ENCODE data around the gene IQCN. TPM values are rescaled to one million over a fixed set of nuclear protein-coding genes. Genes with fewer than 3 reads are reported as not detected.

Gene IQCN
- total and polyA plus RNA-seq, 10 of the 15 experiments (the other 5 are each of a cell fraction or from before 2014, with no cell fraction given) = 0.01 to 0.54 (median 0.23) TPM; not detected in 3

DNA sequence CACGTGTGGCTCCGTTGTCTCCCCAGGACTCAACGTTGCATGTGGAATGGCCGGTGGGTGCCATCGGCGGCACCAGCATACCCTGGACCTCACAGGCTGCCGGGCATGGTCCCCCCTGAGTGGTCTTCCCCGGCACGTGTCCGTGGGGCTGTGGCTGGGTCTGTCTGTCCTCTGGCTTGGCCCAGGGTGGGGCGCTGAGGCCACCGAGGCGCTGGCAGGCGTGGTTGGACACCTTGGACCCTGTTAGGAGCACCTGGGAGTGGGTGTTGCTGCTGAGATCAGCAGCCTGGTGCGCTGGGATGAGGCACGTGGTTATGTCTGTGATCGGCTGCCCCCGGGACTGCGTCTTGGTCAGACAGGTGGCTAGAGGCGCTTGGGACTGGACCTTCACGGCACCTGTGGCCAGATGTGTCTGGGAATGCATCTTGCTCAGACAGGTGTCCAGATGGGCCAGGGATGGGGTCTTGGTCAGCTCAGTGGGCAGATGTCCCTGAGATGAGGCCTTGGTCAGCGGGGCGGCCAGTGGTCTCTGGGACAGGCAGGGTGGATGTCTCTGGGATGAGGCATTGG lies 9.2 kb downstream of the IQCN start:
- FAIRE-seq = no peak

GRCh38 chr19:18264137-18264854 lies 10.0 kb downstream of the IQCN start:
- intact Hi-C loops (cut with micrococcal nuclease; ENCODE audit: unreplicated experiment) (no loop called here), in situ Hi-C loops (cut with MboI) (no loop called here)
- ChIA-PET POLR2A (no interaction called here), SMC1A (ENCODE audit: uncharacterized antibody, unreplicated experiment) (no interaction called here), CTCF (no interaction called here), RAD21 (ENCODE audit: unreplicated experiment) (interaction anchor here (0.6 kb wide), 1 partner anchor 208 kb away, joined by 3 read pairs; no protein-coding TSS in a partner anchor)
- H4K20me1 ChIP-seq (ENCODE audit: control insufficient read depth, insufficient read depth) = no peaks in the 10 kb centered on the region
- H3K27ac ChIP-seq (ENCODE audit: control insufficient read depth, insufficient read depth) = no peak overlapping the region
- no peaks in the 10 kb centered on the region for H3K79me2 ChIP-seq (ENCODE audit: control insufficient read depth, insufficient read depth, low read length)
- ATAC-seq (no peak), DNase-seq (ENCODE audit: low read depth, low spot score) (no peak), FAIRE-seq (no peak)
- H3K9ac ChIP-seq (ENCODE audit: control insufficient read depth, insufficient read depth, low read length) = no peak overlapping the region
- H3K4me3 ChIP-seq = no peak overlapping the region
- no peaks in the 10 kb centered on the region for H3K4me1 ChIP-seq (ENCODE audit: control insufficient read depth, insufficient read depth, low read length)
- no peak overlapping the region for H2AFZ ChIP-seq (ENCODE audit: control insufficient read depth, low read depth, low read length)
- 67% methylated on average over 20 of the region's 23 CpGs for WGBS (ENCODE audit: insufficient coverage, insufficient replicate concordance, low lambda C conversion rate, missing lambda C conversion rate)
- no peak overlapping the region for H3K4me2 ChIP-seq (ENCODE audit: control insufficient read depth, insufficient read depth)
- H3K27me3 ChIP-seq (replicated peaks in 1 of 2; ENCODE audit: control insufficient read depth in 2 of 2, insufficient read depth in 2 of 2, low read length in 1 of 2) = no peaks in the 10 kb centered on the region
- no peaks in the 10 kb centered on the region for H3K9me3 ChIP-seq (replicated peaks; ENCODE audit: control insufficient read depth, insufficient read depth, low read length)
- H3K36me3 ChIP-seq (ENCODE audit: control insufficient read depth in 2 of 2, insufficient read depth in 2 of 2, low read length in 1 of 2) = no peaks in the 10 kb centered on the region
- no TSS peak for BruUV-seq (replicated peaks)
- TF ChIP-seq BACH1 (IDR thresholded peaks at IDR 0.05; ENCODE audit: borderline replicate concordance) = no peak
- no peak for TF ChIP-seq DPF2 (IDR thresholded peaks at IDR 0.05)
- no peak for TF ChIP-seq RB1 (IDR thresholded peaks at IDR 0.05; ENCODE audit: borderline replicate concordance)
- TF ChIP-seq, protein P1, sequence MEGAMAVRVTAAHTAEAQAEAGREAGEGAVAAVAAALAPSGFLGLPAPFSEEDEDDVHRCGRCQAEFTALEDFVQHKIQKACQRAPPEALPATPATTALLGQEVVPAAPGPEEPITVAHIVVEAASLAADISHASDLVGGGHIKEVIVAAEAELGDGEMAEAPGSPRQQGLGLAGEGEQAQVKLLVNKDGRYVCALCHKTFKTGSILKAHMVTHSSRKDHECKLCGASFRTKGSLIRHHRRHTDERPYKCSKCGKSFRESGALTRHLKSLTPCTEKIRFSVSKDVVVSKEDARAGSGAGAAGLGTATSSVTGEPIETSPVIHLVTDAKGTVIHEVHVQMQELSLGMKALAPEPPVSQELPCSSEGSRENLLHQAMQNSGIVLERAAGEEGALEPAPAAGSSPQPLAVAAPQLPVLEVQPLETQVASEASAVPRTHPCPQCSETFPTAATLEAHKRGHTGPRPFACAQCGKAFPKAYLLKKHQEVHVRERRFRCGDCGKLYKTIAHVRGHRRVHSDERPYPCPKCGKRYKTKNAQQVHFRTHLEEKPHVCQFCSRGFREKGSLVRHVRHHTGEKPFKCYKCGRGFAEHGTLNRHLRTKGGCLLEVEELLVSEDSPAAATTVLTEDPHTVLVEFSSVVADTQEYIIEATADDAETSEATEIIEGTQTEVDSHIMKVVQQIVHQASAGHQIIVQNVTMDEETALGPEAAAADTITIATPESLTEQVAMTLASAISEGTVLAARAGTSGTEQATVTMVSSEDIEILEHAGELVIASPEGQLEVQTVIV (IDR thresholded peaks at IDR 0.05; ENCODE audit: borderline replicate concordance, partially characterized antibody) = no peak
- TF ChIP-seq, protein P2, sequence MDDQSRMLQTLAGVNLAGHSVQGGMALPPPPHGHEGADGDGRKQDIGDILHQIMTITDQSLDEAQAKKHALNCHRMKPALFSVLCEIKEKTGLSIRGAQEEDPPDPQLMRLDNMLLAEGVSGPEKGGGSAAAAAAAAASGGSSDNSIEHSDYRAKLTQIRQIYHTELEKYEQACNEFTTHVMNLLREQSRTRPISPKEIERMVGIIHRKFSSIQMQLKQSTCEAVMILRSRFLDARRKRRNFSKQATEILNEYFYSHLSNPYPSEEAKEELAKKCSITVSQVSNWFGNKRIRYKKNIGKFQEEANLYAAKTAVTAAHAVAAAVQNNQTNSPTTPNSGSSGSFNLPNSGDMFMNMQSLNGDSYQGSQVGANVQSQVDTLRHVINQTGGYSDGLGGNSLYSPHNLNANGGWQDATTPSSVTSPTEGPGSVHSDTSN (IDR thresholded peaks at IDR 0.05; ENCODE audit: insufficient replicate concordance, low read depth, low read length) = no peak
- no peak for TF ChIP-seq EZH2 (IDR thresholded peaks at IDR 0.05; ENCODE audit: borderline replicate concordance, control insufficient read depth, low read depth, low read length)
- TF ChIP-seq SMARCA5 (IDR thresholded peaks at IDR 0.05) = no peak
- no peak for TF ChIP-seq ETV6 (conservative IDR thresholded peaks at IDR 0.05 in 1 of 2, IDR thresholded peaks at IDR 0.05 in 1 of 2; ENCODE audit: borderline replicate concordance in 1 of 2, low read depth in 1 of 2)

More for the DNA sequence above, 9.2 kb downstream of the IQCN start:
- TF ChIP-seq FOS (IDR thresholded peaks at IDR 0.05; ENCODE audit: borderline replicate concordance, extremely low read depth, insufficient read length) (no peak), ZNF24 (IDR thresholded peaks at IDR 0.05) (no peak), MTA3 (IDR thresholded peaks at IDR 0.05; ENCODE audit: borderline replicate concordance, low read length) (no peak), CBFB (IDR thresholded peaks at IDR 0.05; ENCODE audit: low read depth) (no peak), IKZF2 (IDR thresholded peaks at IDR 0.05) (no peak), CHD1 (IDR thresholded peaks at IDR 0.05; ENCODE audit: low read depth, low read length) (no peak), RELA (IDR thresholded peaks at IDR 0.05; ENCODE audit: borderline replicate concordance, partially characterized antibody) (no peak), PAX8 (IDR thresholded peaks at IDR 0.05) (no peak), BCL11A (IDR thresholded peaks at IDR 0.05; ENCODE audit: low read depth, low read length) (no peak), RCOR1 (conservative IDR thresholded peaks at IDR 0.05; ENCODE audit: low read depth, low read length) (no peak)
- Histone ChIP-seq H3K4me1 (ENCODE audit: control insufficient read depth, insufficient read depth, low read length) (no peaks in the 10 kb centered on the region), H3K27me3 (replicated peaks in 1 of 2; ENCODE audit: control insufficient read depth in 2 of 2, insufficient read depth in 2 of 2, low read length in 1 of 2) (no peaks in the 10 kb centered on the region), H3K9ac (ENCODE audit: control insufficient read depth, insufficient read depth, low read length) (no peak overlapping the region), H3K27ac (ENCODE audit: control insufficient read depth, insufficient read depth) (no peak overlapping the region), H4K20me1 (ENCODE audit: control insufficient read depth, insufficient read depth) (no peaks in the 10 kb centered on the region), H3K79me2 (ENCODE audit: control insufficient read depth, insufficient read depth, low read length) (no peaks in the 10 kb centered on the region), H2AFZ (ENCODE audit: control insufficient read depth, low read depth, low read length) (no peak overlapping the region), H3K36me3 (ENCODE audit: control insufficient read depth in 2 of 2, insufficient read depth in 2 of 2, low read length in 1 of 2) (no peaks in the 10 kb centered on the region), H3K4me2 (ENCODE audit: control insufficient read depth, insufficient read depth) (no peak overlapping the region), H3K9me3 (replicated peaks; ENCODE audit: control insufficient read depth, insufficient read depth, low read length) (no peaks in the 10 kb centered on the region), H3K4me3 (no peak overlapping the region)
- SMC1A ChIA-PET (ENCODE audit: uncharacterized antibody, unreplicated experiment) = no interaction called here
- no peak for DNase-seq (ENCODE audit: low read depth, low spot score)
- intact Hi-C loops (cut with micrococcal nuclease; ENCODE audit: unreplicated experiment) (no loop called here), in situ Hi-C loops (cut with MboI) (no loop called here)
- WGBS (ENCODE audit: insufficient coverage, insufficient replicate concordance, low lambda C conversion rate, missing lambda C conversion rate) = 66% methylated on average over 23 of the region's 23 CpGs
- RAD21 ChIA-PET (ENCODE audit: unreplicated experiment) = interaction anchor here (0.6 kb wide), 1 partner anchor 209 kb away, joined by 3 read pairs; no protein-coding TSS in a partner anchor
- BruUV-seq (replicated peaks) = no TSS peak
- CTCF ChIA-PET = no interaction called here
- POLR2A ChIA-PET = interaction anchor here (0.5 kb wide), 1 partner anchor 103 kb away, joined by 5 read pairs; no protein-coding TSS in a partner anchor
- ATAC-seq = no peak
